Activated T-helper 17 cell treated with anti-CD3 and anti-CD28 coated beads, Interleukin-2, amount 50 U/mL, for 72 hours (primary cell): ENCODE measurements around the gene IL12RB1. TPM values are rescaled to one million over a fixed set of nuclear protein-coding genes. Genes with fewer than 3 reads are reported as not detected.
"Not testable (repeated sequence)": the region's sequence is repeated elsewhere in the genome, so short reads cannot be mapped to it uniquely, and the experiment has no call there.

ENCODE experiments used
- ATAC-seq: fragments of 150-1000 bp; cut with Tn5 transposase; replicated peaks from 2 replicates; pipeline ENCODE4 v1.10.0; 2021; ENCODE audit warnings: mild to moderate bottlenecking, moderate library complexity
- H3K27ac Mint-ChIP-seq: one replicate; pipeline ENCODE4 v1.8.0; 2022; ENCODE audit warnings: mixed read lengths
- H3K27me3 Mint-ChIP-seq: one replicate; pipeline ENCODE4 v1.8.0; 2022; ENCODE audit warnings: mixed read lengths
- H3K36me3 Mint-ChIP-seq: one replicate; pipeline ENCODE4 v1.8.0; 2022; ENCODE audit warnings: low read depth, mild to moderate bottlenecking, mixed read lengths
- H3K4me1 Mint-ChIP-seq: one replicate; pipeline ENCODE4 v1.8.0; 2022; ENCODE audit warnings: mixed read lengths
- H3K4me3 Mint-ChIP-seq: one replicate; pipeline ENCODE4 v1.8.0; 2022; ENCODE audit warnings: mild to moderate bottlenecking, mixed read lengths
- H3K9me3 Mint-ChIP-seq: one replicate; pipeline ENCODE4 v1.8.0; 2022; ENCODE audit warnings: mixed read lengths
- total RNA-seq, 2 donors: library from RNA; stranded (reverse); gene quantifications; one replicate each; pipeline ENCODE4 v1.2.3, GENCODE V29; 2022

The IL12RB1 gene
- total RNA-seq, 2 donors from 2014 or later, result 28.6 to 54.5 TPM

GRCh38 chr19:18119013-18119716 is 32.4 kb upstream of the IL12RB1 start:
- Mint-ChIP-seq H3K27me3 (no peaks in the 10 kb centered on the region), H3K4me3 (peak overlapping the region; percentile 90), H3K9me3 (no peaks in the 10 kb centered on the region), H3K4me1 (peaks cover 22% of the 10 kb centered on the region), H3K27ac (peak overlapping the region; percentile 94), H3K36me3 (peaks cover 72% of the 10 kb centered on the region)
- ATAC-seq, result peak; percentile 50

GRCh38 chr19:18118420-18119012 is 31.8 kb upstream of the IL12RB1 start:
- no peaks in the 10 kb centered on the region for H3K9me3 Mint-ChIP-seq
- no peak for ATAC-seq
- peaks cover 72% of the 10 kb centered on the region for H3K36me3 Mint-ChIP-seq
- peaks cover 22% of the 10 kb centered on the region for H3K4me1 Mint-ChIP-seq
- no peaks in the 10 kb centered on the region for H3K27me3 Mint-ChIP-seq
- H3K4me3 Mint-ChIP-seq, result peak overlapping the region; percentile 90
- H3K27ac Mint-ChIP-seq, result peak overlapping the region; percentile 94

- Mint-ChIP-seq H3K36me3 (peaks cover 72% of the 10 kb centered on the region), H3K4me3 (peak overlapping the region; percentile 90), H3K27ac (peak overlapping the region; percentile 94), H3K9me3 (no peaks in the 10 kb centered on the region), H3K27me3 (no peaks in the 10 kb centered on the region), H3K4me1 (peaks cover 22% of the 10 kb centered on the region)
- peak; percentile 87 for ATAC-seq
Measured at GRCh38 chr19:18117692-18118378, 31.1 kb upstream of the IL12RB1 start.

GRCh38 chr19:18117364-18117691 is 30.6 kb upstream of the IL12RB1 start:
- Mint-ChIP-seq H3K4me3 (peak overlapping the region; percentile 90), H3K4me1 (peaks cover 22% of the 10 kb centered on the region)

GRCh38 chr19:18114483-18114882 is 27.7 kb upstream of the IL12RB1 start:
- no peaks in the 10 kb centered on the region for H3K27me3 Mint-ChIP-seq
- no peaks in the 10 kb centered on the region for H3K9me3 Mint-ChIP-seq
- peaks cover 14% of the 10 kb centered on the region for H3K4me1 Mint-ChIP-seq
- H3K4me3 Mint-ChIP-seq, result no peak overlapping the region
- no peak overlapping the region for H3K27ac Mint-ChIP-seq
- H3K36me3 Mint-ChIP-seq, result peaks cover 65% of the 10 kb centered on the region
- no peak for ATAC-seq

More at GRCh38 chr19:18117364-18117691, 30.6 kb upstream of the IL12RB1 start:
- Mint-ChIP-seq H3K27ac (peak overlapping the region; percentile 83), H3K27me3 (no peaks in the 10 kb centered on the region), H3K9me3 (no peaks in the 10 kb centered on the region), H3K36me3 (peaks cover 72% of the 10 kb centered on the region)
- ATAC-seq, result no peak

GRCh38 chr19:18113827-18114226 is 27.1 kb upstream of the IL12RB1 start:
- Mint-ChIP-seq H3K4me3 (no peak overlapping the region), H3K27me3 (no peaks in the 10 kb centered on the region), H3K27ac (no peak overlapping the region), H3K9me3 (no peaks in the 10 kb centered on the region), H3K36me3 (peaks cover 65% of the 10 kb centered on the region), H3K4me1 (peaks cover 13% of the 10 kb centered on the region)
- ATAC-seq, result no peak

- peak overlapping the region; percentile 52 for H3K27ac Mint-ChIP-seq
- no peak overlapping the region for H3K4me3 Mint-ChIP-seq
- no peaks in the 10 kb centered on the region for H3K9me3 Mint-ChIP-seq
- peak; percentile 49 for ATAC-seq
- peaks cover 70% of the 10 kb centered on the region for H3K36me3 Mint-ChIP-seq
- H3K4me1 Mint-ChIP-seq, result peaks cover 13% of the 10 kb centered on the region
- H3K27me3 Mint-ChIP-seq, result no peaks in the 10 kb centered on the region
Measured at GRCh38 chr19:18112989-18113478, 26.3 kb upstream of the IL12RB1 start.

- H3K4me3 Mint-ChIP-seq, result peak overlapping the region; percentile 67
- no peaks in the 10 kb centered on the region for H3K9me3 Mint-ChIP-seq
- no peak overlapping the region for H3K27ac Mint-ChIP-seq
- H3K27me3 Mint-ChIP-seq, result no peaks in the 10 kb centered on the region
- H3K4me1 Mint-ChIP-seq, result peaks cover 7% of the 10 kb centered on the region
- peaks cover 79% of the 10 kb centered on the region for H3K36me3 Mint-ChIP-seq
- no peak for ATAC-seq
Measured at GRCh38 chr19:18110609-18111232, 24.0 kb upstream of the IL12RB1 start.

- peaks cover 7% of the 10 kb centered on the region for H3K4me1 Mint-ChIP-seq
- peak; percentile 80 for ATAC-seq
Measured at GRCh38 chr19:18109733-18110608, 23.2 kb upstream of the IL12RB1 start.

GRCh38 chr19:18109341-18109732 is 22.6 kb upstream of the IL12RB1 start:
- H3K36me3 Mint-ChIP-seq, result peaks cover 66% of the 10 kb centered on the region
- no peak for ATAC-seq
- peak overlapping the region; percentile 72 for H3K27ac Mint-ChIP-seq
- peaks cover 12% of the 10 kb centered on the region for H3K4me1 Mint-ChIP-seq
- H3K27me3 Mint-ChIP-seq, result no peaks in the 10 kb centered on the region
- H3K4me3 Mint-ChIP-seq, result peak overlapping the region; percentile 67
- H3K9me3 Mint-ChIP-seq, result no peaks in the 10 kb centered on the region

More at GRCh38 chr19:18109733-18110608, 23.2 kb upstream of the IL12RB1 start:
- peak overlapping the region; percentile 72 for H3K27ac Mint-ChIP-seq
- no peaks in the 10 kb centered on the region for H3K27me3 Mint-ChIP-seq
- H3K4me3 Mint-ChIP-seq, result peak overlapping the region; percentile 67
- no peaks in the 10 kb centered on the region for H3K9me3 Mint-ChIP-seq
- H3K36me3 Mint-ChIP-seq, result peaks cover 72% of the 10 kb centered on the region

- H3K27me3 Mint-ChIP-seq, result no peaks in the 10 kb centered on the region
- peak overlapping the region; percentile 67 for H3K4me3 Mint-ChIP-seq
- peaks cover 12% of the 10 kb centered on the region for H3K4me1 Mint-ChIP-seq
- H3K27ac Mint-ChIP-seq, result peak overlapping the region; percentile 72
- ATAC-seq, result no peak
- peaks cover 61% of the 10 kb centered on the region for H3K36me3 Mint-ChIP-seq
- no peaks in the 10 kb centered on the region for H3K9me3 Mint-ChIP-seq
Measured at GRCh38 chr19:18108897-18109296, 22.2 kb upstream of the IL12RB1 start.

GRCh38 chr19:18107235-18107634 is 20.5 kb upstream of the IL12RB1 start:
- Mint-ChIP-seq H3K4me3 (no peak overlapping the region), H3K27ac (no peak overlapping the region), H3K36me3 (peaks cover 52% of the 10 kb centered on the region), H3K4me1 (peaks cover 12% of the 10 kb centered on the region), H3K27me3 (no peaks in the 10 kb centered on the region), H3K9me3 (no peaks in the 10 kb centered on the region)
- ATAC-seq, result no peak

- not testable (repeated sequence) for H3K4me3 Mint-ChIP-seq, H3K27me3 Mint-ChIP-seq, H3K27ac Mint-ChIP-seq, H3K9me3 Mint-ChIP-seq, ATAC-seq
- Mint-ChIP-seq H3K4me1 (peaks cover 12% of the 10 kb centered on the region), H3K36me3 (peaks cover 54% of the 10 kb centered on the region)
Measured at GRCh38 chr19:18105259-18105658, 18.5 kb upstream of the IL12RB1 start.

GRCh38 chr19:18104793-18105131 is 18.0 kb upstream of the IL12RB1 start:
- Mint-ChIP-seq H3K4me1 (peaks cover 14% of the 10 kb centered on the region), H3K9me3 (no peaks in the 10 kb centered on the region), H3K27me3 (no peaks in the 10 kb centered on the region), H3K27ac (peak overlapping the region; percentile 48), H3K4me3 (peak overlapping the region; percentile 70), H3K36me3 (peaks cover 59% of the 10 kb centered on the region)
- no peak for ATAC-seq
